BE2C (cell line): ENCODE results near the gene PKD1L1.

ENCODE experiments used
- DNase-seq: peaks from one replicate; pipeline ENCODE4 v3.0.0-alpha.2; 2020
- H3K27me3 ChIP-seq: fragments of 250-450 bp; sonication (Bioruptor Pico); 2 replicates; pipeline ENCODE4 v1.5.1; 2020; ENCODE audit warnings: mild to moderate bottlenecking
- H3K36me3 ChIP-seq: fragments of 250-450 bp; sonication (Bioruptor Pico); 2 replicates; pipeline ENCODE4 v1.5.1; 2020; ENCODE audit warnings: mild to moderate bottlenecking
- H3K4me1 ChIP-seq: fragments of 250-450 bp; sonication (Bioruptor Pico); 2 replicates; pipeline ENCODE4 v1.5.1; 2020
- H3K4me3 ChIP-seq: 2 replicates; pipeline ENCODE4 v1.5.1; 2011; ENCODE audit warnings: low read depth, low read length
- H3K9me3 ChIP-seq: fragments of 250-450 bp; sonication (Bioruptor Pico); 2 replicates; pipeline ENCODE4 v1.5.1; 2020
- TF ChIP-seq, protein P1 (sequence below): IDR thresholded peaks from 2 replicates; pipeline ENCODE4 v1.5.1; 2012; ENCODE audit warnings: mild to moderate bottlenecking, low read depth, low read length

PKD1L1 gene

GRCh38 chr7:47962262-47962661 is 14.0 kb upstream of the PKD1L1 start:
- no peak overlapping the region for H3K4me3 ChIP-seq
- no peaks in the 10 kb centered on the region for H3K27me3 ChIP-seq
- H3K36me3 ChIP-seq: peaks cover 57% of the 10 kb centered on the region
- DNase-seq: no peak
- H3K9me3 ChIP-seq: no peaks in the 10 kb centered on the region
- no peaks in the 10 kb centered on the region for H3K4me1 ChIP-seq
- TF ChIP-seq, protein P1, sequence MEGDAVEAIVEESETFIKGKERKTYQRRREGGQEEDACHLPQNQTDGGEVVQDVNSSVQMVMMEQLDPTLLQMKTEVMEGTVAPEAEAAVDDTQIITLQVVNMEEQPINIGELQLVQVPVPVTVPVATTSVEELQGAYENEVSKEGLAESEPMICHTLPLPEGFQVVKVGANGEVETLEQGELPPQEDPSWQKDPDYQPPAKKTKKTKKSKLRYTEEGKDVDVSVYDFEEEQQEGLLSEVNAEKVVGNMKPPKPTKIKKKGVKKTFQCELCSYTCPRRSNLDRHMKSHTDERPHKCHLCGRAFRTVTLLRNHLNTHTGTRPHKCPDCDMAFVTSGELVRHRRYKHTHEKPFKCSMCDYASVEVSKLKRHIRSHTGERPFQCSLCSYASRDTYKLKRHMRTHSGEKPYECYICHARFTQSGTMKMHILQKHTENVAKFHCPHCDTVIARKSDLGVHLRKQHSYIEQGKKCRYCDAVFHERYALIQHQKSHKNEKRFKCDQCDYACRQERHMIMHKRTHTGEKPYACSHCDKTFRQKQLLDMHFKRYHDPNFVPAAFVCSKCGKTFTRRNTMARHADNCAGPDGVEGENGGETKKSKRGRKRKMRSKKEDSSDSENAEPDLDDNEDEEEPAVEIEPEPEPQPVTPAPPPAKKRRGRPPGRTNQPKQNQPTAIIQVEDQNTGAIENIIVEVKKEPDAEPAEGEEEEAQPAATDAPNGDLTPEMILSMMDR: no peak

- no peaks in the 10 kb centered on the region for H3K27me3 ChIP-seq
- TF ChIP-seq, protein P1: no peak
- H3K9me3 ChIP-seq: no peaks in the 10 kb centered on the region
- H3K36me3 ChIP-seq: peaks cover 16% of the 10 kb centered on the region
- H3K4me3 ChIP-seq: no peak overlapping the region
- no peaks in the 10 kb centered on the region for H3K4me1 ChIP-seq
- DNase-seq: no peak
These were observed 8.9 kb upstream of the PKD1L1 start for GRCh38 chr7:47957156-47957555.

GRCh38 chr7:47956220-47956619 is 8.0 kb upstream of the PKD1L1 start:
- Histone ChIP-seq H3K9me3 (no peaks in the 10 kb centered on the region), H3K4me3 (no peak overlapping the region), H3K4me1 (no peaks in the 10 kb centered on the region), H3K27me3 (no peaks in the 10 kb centered on the region), H3K36me3 (peaks cover 9% of the 10 kb centered on the region)
- no peak for DNase-seq
- TF ChIP-seq, protein P1: no peak

GRCh38 chr7:47954231-47954911 is 6.1 kb upstream of the PKD1L1 start:
- Histone ChIP-seq H3K36me3 (peaks cover 5% of the 10 kb centered on the region; the same call in 1 of the 2 replicates), H3K27me3 (no peaks in the 10 kb centered on the region), H3K4me1 (no peaks in the 10 kb centered on the region), H3K9me3 (no peaks in the 10 kb centered on the region), H3K4me3 (no peak overlapping the region)
- TF ChIP-seq, protein P1: no peak
- no peak for DNase-seq

DNA sequence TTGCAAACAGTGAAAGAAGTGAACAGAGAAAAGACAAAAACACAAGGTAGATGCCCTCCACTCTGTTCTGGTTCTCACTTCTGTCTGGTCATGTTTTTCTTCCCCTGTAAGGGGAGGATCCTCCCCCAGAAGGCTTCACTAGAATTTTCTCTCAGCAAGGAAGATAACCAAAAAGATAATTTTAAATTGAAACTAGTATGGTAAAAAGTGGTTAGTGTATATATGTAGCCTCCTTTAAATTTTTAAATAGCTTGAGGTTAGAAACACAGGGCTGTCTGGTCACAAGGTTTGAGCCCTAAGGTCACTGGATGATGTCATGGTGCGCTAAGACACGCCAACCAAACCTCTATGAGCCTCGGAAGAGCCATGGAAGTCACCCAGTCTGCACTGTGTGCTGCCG is 5.6 kb upstream of the PKD1L1 start:
- DNase-seq: no peak
- Histone ChIP-seq H3K36me3 (peaks cover 5% of the 10 kb centered on the region; the same call in 1 of the 2 replicates), H3K27me3 (no peaks in the 10 kb centered on the region), H3K4me3 (no peak overlapping the region), H3K9me3 (no peaks in the 10 kb centered on the region), H3K4me1 (no peaks in the 10 kb centered on the region)
- TF ChIP-seq, protein P1: no peak

- DNase-seq: no peak
- Histone ChIP-seq H3K36me3 (peaks cover 5% of the 10 kb centered on the region; the same call in 1 of the 2 replicates), H3K4me1 (no peaks in the 10 kb centered on the region), H3K27me3 (no peaks in the 10 kb centered on the region), H3K4me3 (no peak overlapping the region), H3K9me3 (no peaks in the 10 kb centered on the region)
- TF ChIP-seq, protein P1: no peak
These were observed 4.0 kb upstream of the PKD1L1 start for GRCh38 chr7:47952224-47952623.
